Skeletal muscle cell (primary cell): ENCODE data around the gene PER3.

ENCODE experiments used
- DNase-seq: peaks from one replicate; pipeline ENCODE4 v3.0.0-alpha.2; 2010; ENCODE audit warnings: low read depth
- H3K4me3 ChIP-seq: 2 replicates; pipeline ENCODE4 v1.5.1; 2011; ENCODE audit warnings: low read depth, mild to moderate bottlenecking, control low read depth, low read length, moderate library complexity

The PER3 gene

DNA sequence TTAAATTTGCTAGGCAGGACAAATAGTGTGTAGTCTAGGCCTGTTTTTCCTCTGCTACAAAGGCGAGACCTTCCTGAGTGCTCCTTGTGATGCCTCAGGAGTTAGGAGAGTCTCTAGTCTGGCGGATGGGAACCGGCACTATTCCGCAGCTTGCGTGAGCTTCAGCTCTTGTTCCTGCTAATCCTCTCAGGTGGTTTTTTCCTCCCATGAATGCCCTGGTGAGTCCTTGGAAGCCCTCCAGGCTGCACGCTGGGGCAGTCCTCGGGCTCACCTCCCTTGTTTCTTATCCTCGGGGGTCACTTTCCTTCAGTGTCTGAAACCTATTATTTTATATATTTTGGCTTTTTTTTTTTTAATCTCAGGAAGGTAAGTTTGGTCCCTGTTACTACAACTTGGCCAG, 40.6 kb downstream of the PER3 start:
- H3K4me3 ChIP-seq, result no peak overlapping the region
- DNase-seq, result no peak

DNA sequence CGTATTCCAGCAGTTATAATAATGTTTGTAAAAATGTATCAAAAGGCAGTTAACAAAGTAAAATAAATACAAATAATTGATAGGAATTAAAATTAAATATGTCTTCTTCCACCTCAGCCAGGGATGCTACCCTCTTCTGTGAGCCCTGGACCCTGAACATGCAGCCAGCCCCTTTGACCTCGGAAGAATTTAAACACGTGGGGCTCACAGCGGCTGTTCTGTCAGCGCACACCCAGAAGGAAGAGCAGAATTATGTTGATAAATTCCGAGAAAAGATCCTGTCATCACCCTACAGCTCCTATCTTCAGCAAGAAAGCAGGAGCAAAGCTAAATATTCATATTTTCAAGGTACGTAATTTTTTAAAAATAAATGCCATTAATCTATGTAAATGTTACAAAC, 42.3 kb downstream of the PER3 start:
- DNase-seq, result no peak
- peak overlapping the region; percentile 49 for H3K4me3 ChIP-seq

DNA sequence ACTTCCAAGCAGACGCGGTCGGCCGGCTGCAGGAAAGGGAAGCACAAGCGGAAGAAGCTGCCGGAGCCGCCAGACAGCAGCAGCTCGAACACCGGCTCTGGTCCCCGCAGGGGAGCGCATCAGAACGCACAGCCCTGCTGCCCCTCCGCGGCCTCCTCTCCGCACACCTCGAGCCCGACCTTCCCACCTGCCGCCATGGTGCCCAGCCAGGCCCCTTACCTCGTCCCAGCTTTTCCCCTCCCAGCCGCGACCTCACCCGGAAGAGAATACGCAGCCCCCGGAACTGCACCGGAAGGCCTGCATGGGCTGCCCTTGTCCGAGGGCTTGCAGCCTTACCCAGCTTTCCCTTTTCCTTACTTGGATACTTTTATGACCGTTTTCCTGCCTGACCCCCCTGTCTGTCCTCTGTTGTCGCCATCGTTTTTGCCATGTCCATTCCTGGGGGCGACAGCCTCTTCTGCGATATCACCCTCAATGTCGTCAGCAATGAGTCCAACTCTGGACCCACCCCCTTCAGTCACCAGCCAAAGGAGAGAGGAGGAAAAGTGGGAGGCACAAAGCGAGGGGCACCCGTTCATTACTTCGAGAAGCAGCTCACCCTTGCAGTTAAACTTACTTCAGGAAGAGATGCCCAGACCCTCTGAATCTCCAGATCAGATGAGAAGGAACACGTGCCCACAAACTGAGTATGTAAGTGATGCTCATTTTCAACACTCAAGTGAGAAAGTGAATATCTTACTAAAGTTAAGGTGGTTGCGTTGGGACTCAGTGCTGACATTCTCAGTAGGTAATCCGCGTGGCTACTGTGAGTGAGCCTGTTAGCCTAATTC, 43.2 kb downstream of the PER3 start:
- no peak for DNase-seq
- H3K4me3 ChIP-seq, result peak overlapping the region; percentile 49

DNA sequence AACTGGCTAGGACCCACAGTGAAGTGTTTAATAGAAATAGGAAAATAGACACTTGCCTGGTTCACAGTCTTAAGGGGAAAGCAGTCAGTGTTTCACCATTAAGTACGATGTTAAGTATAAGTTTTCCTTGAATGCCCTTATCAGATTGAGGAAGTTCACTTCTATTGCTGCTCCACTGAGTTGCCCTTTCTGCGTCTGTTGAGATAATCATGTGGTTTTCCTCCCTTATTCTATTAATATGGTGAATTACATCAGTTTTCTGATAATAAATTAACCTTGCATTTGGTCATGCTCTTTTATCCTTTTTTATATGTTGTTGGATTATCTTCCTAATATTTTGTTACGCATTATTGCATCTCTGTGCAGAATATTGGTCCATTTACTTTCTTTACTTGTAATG, 47.4 kb downstream of the PER3 start:
- no peak for DNase-seq

DNA sequence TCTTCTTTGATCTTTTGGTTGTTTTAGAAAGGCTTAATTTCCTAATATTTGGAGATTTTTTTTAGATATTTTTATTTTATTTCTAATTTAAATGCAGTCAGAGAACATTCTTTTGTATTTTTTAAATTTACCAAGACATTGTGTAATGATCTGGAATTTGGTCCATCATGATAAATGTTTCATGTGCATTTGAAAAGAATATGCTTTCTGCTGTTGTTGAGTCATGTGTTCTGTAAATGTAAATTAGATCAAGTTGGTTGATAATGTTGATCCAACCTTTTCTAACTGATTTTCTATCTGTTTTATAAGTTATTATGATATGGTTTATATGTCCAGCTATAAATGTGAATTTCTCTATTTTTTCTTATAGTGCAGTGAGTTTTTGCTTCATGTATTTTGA, 48.9 kb downstream of the PER3 start:
- no peak for DNase-seq
- no peak overlapping the region for H3K4me3 ChIP-seq

More for the DNA sequence above, 47.4 kb downstream of the PER3 start:
- no peak overlapping the region for H3K4me3 ChIP-seq

DNA sequence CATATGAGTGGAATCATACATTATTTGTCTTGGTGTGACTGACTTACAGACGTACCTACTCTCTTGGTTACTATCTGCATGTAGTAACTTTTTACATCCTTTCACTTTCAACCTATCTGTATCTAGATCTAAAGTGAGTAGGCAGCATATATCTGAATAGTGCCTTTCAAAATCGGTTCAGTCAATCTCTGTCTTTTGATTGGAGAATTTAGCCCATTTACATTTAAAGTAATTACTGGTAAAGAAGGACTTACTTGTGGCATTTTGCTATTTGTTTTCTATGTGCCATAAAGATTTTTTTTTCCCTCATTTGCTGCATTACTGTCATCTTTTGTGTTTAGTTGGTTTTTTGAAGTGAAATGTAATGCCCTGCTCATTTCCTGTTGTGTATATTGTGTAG, 54.6 kb downstream of the PER3 start:
- no peak overlapping the region for H3K4me3 ChIP-seq
- DNase-seq, result no peak

DNA sequence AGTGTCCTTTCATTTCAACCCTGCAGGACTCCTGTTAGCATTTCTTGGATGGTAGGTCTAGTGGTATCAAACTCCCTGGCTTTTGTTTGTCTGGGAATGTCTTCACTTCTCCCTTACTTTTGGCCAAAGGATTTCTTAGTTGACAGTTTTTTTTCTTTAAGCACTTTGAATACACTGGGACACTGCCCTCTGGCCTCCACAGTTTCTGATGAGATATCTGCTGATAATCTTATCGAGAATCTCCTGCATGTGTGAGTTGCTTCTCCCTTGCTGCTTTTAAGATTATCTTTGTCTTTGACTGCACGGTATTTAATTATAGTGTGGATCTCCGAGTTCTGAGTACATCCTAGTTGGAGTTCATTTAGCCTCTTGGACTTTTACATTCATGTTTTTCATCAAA, 55.4 kb downstream of the PER3 start:
- H3K4me3 ChIP-seq, result no peak overlapping the region
- no peak for DNase-seq

DNA sequence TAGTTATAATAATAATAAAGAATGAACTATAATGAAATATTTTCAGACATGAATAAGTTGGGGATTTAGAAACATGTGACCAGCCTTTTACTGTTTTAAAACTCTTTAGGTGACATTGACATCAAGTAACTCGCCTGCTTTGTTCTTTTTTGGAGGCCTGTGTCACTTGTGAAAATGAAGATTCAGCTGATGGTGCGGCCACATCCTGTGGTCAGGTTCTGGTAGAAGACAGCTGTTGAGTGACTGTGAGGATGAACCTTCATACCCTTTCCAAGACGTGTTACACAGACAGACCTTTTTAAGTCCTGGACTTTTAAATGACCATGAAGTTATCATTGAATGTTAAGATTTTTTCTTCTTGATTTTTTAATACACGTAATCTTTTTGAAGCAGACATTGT, 58.4 kb downstream of the PER3 start:
- DNase-seq, result no peak
- no peak overlapping the region for H3K4me3 ChIP-seq

DNA sequence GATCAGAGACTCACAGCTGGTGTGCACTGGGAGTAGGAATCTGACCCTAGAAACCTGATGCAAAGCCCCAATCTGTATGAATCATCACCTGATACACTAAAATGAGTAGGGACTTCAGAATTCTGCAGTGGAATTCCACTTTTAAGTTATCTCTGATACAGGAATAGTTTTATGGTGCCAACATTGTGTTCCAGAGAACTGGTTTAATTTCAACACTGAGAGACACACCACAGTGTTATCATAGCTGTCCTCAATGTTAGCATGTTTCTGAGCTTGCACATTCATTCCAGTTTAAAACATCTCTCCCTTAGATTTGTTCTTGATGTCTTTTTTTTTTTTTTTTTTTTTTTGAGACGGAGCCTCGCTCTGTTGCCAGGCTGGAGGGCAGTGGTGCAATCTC, 61.7 kb downstream of the PER3 start:
- no peak for DNase-seq
- H3K4me3 ChIP-seq, result no peak overlapping the region

DNA sequence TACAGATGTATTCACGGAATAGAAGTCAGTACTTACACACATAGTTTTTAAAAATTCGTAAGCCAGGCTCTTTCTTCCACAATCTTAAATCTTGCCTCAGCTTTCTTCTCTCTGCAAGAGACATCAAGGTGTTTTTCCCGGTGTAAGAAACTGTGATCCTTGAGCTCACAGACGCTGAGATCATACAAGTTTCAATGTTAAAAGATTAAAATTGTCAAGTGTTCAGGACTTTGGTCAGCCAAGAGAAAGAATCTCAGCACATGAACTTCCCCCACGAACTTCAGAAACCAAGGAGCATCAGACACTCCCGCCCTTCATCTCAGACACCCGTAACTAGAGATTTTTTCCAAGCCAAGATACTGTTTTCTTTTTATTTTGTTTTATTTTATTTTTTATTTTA, 62.6 kb downstream of the PER3 start:
- H3K4me3 ChIP-seq, result no peak overlapping the region
- no peak for DNase-seq

DNA sequence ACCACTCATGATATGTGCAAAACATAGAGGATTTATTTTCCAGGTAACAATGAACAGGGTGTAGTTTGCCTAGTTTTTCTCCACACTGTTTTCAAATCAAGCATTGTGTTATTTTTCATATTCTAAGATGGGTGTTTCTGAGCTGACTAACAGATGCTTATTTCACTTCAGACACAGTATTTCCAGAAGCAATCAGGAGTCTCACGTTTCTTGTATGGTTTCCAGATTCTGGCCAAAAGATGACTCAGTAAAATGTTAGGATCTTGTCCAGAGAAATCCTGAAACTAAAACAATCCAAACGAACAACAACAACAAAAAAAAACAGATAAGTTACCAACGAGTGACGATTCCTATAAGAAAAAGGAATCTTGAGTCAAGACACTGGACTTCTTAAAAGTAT, 63.5 kb downstream of the PER3 start:
- peak; percentile 33 for DNase-seq
- no peak overlapping the region for H3K4me3 ChIP-seq

DNA sequence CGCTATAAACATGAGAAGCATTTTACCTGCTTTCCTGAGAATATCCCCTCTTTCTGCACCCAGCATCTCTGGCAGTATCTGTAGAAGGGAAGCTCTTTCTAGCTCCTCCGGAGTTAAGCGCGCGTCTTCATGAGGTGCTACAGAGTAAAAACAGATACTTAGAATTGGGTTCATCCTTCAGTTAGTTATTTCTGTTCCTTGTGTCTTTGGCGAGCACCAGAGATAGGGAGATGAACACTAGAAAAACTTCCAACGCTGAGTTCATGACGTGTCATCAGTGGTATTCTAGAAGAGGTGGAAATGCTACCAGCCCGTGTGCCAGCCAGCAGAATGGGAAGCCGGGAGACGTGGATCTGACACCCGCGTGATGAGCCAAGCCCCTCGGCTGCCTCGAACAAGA, 66.7 kb downstream of the PER3 start:
- DNase-seq, result no peak
- H3K4me3 ChIP-seq, result no peak overlapping the region

DNA sequence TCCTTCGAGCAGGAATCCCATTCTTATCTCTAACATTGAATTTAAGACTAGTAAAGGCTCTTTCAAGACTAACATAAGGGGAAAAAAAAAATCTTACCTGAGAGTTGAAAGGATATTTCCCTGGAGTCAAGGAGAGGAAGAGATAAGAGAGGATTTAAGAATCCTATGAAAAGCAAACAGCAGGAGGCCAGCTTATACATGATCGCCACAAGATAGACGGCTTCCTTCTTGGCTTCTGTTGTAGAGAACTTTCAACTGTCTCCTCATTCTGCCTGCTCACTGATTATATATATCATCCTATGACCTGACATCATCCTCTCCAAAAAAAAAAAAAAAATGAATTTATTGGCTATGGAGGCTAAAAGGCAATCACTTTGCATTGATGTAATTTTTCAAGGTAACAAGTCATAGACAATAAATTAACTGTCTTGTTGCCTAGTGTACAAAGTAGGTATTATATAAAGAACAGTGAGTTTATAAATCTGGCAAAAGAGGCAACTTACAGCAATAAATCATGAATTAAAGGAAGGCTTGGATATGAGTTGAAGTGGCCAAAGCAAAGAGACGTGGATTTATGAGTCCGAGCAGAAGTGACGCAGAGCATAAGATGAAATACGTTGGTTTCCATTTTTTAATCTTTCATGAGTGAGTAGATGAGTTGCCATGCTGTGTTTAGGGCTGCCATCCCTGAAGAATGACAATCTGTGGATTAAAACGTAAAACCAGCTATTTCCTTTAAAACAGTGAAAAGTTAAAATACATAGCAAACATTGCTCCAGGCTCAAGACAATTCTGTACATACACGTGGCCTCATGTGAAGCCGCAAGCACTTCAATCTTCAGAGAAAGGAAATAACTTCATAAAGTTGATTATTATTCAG, 69.0 kb downstream of the PER3 start, which contains the start of gene UTS2:
UTS2 (minus strand) TSS at position 262 of the 880 bp plus-strand sequence; CDS start at position 200, 62 bp downstream.
- no peak within 1 kb of the TSS for H3K4me3 ChIP-seq
- DNase-seq, result no peak

DNA sequence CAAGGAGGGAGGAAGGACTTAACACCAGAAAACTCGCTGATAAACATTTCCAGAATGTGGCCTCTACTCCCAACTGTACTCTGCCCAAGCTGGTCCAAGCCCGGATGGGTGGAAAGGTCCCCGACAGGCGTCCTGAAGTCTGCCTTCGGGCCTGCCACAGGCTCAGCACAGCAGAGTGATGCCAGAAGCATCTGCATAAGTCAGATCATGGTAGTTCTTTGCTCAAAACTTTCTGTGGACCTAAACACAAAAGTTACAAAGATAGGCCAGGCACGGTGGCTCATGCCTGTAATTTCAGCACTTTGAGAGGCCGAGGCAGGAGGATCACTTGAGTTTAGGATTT, 69.6 kb downstream of the PER3 start:
- no peak overlapping the region for H3K4me3 ChIP-seq
- DNase-seq, result no peak

DNA sequence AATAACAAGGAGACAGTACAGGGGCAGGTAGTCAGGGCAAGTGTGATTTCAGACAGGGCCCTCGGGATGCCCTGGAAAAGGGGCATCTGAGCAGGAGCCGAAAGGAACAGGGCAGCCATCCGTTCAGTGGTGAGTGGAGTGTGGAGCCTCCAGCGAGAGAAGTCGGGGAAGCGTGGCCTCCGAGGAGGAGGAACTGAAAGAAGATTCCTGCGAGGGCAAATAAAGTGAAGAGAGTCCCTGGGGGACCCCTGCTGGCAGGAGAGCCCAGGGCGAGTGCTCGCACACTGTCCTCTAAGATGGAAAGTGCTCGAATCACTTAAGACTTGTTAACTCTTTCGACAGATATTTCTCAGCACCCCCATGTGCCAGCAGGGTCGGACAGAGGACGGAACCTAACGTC, 72.3 kb downstream of the PER3 start:
- no peak for DNase-seq
- H3K4me3 ChIP-seq, result no peak overlapping the region

DNA sequence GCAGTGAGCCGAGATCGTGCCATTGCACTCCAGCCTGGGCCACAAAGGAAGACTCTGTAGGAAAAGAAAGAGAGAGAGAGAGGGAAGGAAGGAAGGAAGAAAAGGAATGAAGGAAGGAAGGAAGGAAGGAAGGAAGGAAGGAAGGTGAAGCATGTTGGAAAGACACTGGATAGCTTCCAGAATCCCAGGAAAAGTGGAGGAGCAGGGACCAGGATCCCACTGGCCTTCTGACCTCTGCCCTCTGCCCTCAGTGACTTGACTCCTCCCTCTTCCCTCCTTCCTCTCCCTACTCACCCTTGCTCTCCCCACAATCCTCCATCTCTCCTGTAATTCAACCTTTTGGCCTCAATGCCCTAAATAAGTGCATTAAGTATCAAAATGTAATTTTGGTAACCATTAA, 72.9 kb downstream of the PER3 start:
- no peak overlapping the region for H3K4me3 ChIP-seq
- no peak for DNase-seq

DNA sequence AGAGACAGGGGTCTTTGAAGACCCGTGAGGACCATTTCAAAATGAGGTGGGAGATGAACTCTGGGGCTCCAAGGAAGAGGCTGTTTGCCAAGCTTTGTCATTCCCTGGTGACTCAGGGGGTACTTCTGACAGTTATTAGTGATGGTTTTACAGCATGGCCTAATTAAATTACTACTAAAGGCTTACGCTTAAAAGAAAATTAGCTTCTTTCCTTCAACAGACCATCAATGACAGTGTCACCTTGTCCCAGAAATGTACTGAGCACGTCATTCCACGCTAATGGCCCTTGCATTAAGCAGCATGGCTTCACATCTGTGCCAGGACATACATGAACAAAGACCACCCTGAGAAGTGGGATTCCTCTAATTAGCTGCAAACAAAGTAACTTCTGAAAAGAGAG, 73.9 kb downstream of the PER3 start:
- H3K4me3 ChIP-seq, result no peak overlapping the region
- DNase-seq, result no peak

DNA sequence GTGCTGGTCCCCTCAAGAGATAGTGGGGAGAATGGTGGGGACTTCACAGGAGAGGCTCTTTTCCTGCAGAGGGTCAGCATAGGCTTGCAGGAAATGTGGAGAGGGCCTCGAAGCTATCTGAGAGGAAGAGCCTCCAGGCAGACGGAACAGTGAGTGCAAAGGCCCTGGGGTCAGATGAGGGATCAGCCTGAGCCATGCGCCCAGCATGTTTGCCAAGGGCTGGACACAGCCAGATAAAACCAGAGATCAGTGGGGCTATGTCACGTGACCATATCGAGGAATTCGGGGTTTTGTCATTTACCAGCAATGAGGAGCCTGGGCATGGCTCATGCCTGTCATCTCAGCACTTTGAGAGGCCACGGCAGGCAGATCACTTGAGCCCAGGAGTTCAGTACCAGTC, 75.3 kb downstream of the PER3 start:
- no peak overlapping the region for H3K4me3 ChIP-seq
- no peak for DNase-seq

DNA sequence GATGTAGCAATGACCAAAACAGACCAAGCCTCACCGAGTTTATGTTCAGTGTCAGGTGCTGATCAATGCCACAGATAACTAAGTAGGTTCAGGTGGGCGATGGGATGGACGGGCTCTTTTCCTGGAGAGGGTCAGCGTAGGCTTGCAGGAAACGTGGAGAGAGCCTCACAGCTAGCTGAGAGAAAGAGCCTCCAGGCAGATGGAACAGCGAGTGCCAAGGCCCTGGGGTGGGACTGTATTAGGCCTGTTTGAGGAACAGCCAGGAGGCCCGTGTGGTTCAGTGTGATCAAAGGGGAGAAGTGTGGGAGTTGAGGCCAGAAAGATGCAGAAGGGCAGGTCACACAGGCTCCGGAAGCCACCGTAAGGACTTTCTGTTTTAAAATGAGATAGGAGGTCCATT, 76.0 kb downstream of the PER3 start:
- no peak for DNase-seq
- no peak overlapping the region for H3K4me3 ChIP-seq

DNA sequence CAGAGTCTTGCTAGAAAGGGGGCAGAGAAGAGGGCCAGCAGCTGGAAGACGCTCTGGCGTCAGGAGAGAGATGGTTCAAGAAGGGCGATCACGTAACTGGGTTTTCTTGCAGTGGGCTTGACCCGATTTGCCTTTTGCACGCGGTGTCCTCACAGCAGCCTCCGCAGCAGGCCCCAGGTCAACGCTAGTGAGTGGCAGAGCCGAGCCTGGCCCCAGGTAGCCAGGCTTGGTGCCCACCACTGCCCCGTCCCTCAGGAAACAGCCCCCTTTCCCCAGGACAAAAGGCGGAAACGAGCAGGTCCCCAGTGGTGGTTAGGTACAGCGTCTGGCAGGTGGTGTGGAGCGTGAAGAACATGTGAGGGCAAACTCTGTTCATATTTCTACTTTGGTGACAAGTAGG, 77.4 kb downstream of the PER3 start:
- no peak overlapping the region for H3K4me3 ChIP-seq
- DNase-seq, result no peak
